DOHH2 (cell line): ENCODE results near the gene ITGA3.

ENCODE experiments used
- H3F3A ChIP-seq: fragments of 200-600 bp; sonication (generic), shearing (Covaris generic); 2 replicates; pipeline ENCODE4 v1.6.0; 2016; ENCODE audit warnings: antibody characterized with exemption, mild to moderate bottlenecking; ENCODE audit not compliant: control insufficient read depth, insufficient read depth
- H3K27ac ChIP-seq: fragments of 200-600 bp; sonication (generic); 2 replicates; pipeline ENCODE4 v1.5.1; 2014; ENCODE audit warnings: low read depth, mild to moderate bottlenecking, low read length, moderate library complexity
- H3K27me3 ChIP-seq: fragments of 200-600 bp; sonication (generic); 2 replicates; pipeline ENCODE4 v1.6.1; 2014; ENCODE audit warnings: mild to moderate bottlenecking, low read length, mixed read lengths; ENCODE audit not compliant: control insufficient read depth
- H3K36me3 ChIP-seq: fragments of 200-600 bp; sonication (generic); 2 replicates; pipeline ENCODE4 v1.6.1; 2014; ENCODE audit warnings: mild to moderate bottlenecking, low read length, moderate library complexity, mixed read lengths; ENCODE audit not compliant: control insufficient read depth
- H3K4me1 ChIP-seq: fragments of 200-600 bp; sonication (generic); 2 replicates; pipeline ENCODE4 v1.6.1; 2014; ENCODE audit warnings: mild to moderate bottlenecking, low read length, mixed read lengths; ENCODE audit not compliant: control insufficient read depth
- H3K4me2 ChIP-seq: fragments of 200-600 bp; sonication (generic); 2 replicates; pipeline ENCODE4 v1.6.0; 2014; ENCODE audit warnings: mild to moderate bottlenecking, low read length, moderate library complexity
- H3K4me3 ChIP-seq: fragments of 200-600 bp; sonication (generic); 2 replicates; pipeline ENCODE4 v1.5.1; 2014; ENCODE audit warnings: mild to moderate bottlenecking, low read length, mixed read lengths
- H3K79me2 ChIP-seq: fragments of 200-600 bp; sonication (generic); 2 replicates; pipeline ENCODE4 v1.6.1; 2014; ENCODE audit warnings: mild to moderate bottlenecking, low read length, mixed read lengths; ENCODE audit not compliant: control insufficient read depth
- H3K9me2 ChIP-seq: fragments of 200-600 bp; sonication (generic); replicated peaks from 2 replicates; pipeline ENCODE4 v1.6.1; 2014; ENCODE audit warnings: mild to moderate bottlenecking, low read length, mixed read lengths; ENCODE audit not compliant: control insufficient read depth
- H3K9me3 ChIP-seq: fragments of 200-600 bp; sonication (generic); 2 replicates; pipeline ENCODE4 v1.6.1; 2014; ENCODE audit warnings: antibody characterized with exemption, low read length, mixed read lengths; ENCODE audit not compliant: control insufficient read depth, insufficient read depth
- H4K20me1 ChIP-seq: fragments of 200-600 bp; sonication (generic); 2 replicates; pipeline ENCODE4 v1.6.0; 2014; ENCODE audit warnings: low read depth, mild to moderate bottlenecking, antibody characterized with exemption, low read length, moderate library complexity; ENCODE audit not compliant: control insufficient read depth, insufficient read depth
- EZH2phosphoT487 ChIP-seq: fragments of 200-600 bp; sonication (generic); IDR thresholded peaks from 2 replicates; pipeline ENCODE4 v1.6.1; 2017; ENCODE audit warnings: borderline replicate concordance, mild to moderate bottlenecking, antibody characterized with exemption, low read length, moderate library complexity, mixed read lengths

Gene ITGA3

DNA sequence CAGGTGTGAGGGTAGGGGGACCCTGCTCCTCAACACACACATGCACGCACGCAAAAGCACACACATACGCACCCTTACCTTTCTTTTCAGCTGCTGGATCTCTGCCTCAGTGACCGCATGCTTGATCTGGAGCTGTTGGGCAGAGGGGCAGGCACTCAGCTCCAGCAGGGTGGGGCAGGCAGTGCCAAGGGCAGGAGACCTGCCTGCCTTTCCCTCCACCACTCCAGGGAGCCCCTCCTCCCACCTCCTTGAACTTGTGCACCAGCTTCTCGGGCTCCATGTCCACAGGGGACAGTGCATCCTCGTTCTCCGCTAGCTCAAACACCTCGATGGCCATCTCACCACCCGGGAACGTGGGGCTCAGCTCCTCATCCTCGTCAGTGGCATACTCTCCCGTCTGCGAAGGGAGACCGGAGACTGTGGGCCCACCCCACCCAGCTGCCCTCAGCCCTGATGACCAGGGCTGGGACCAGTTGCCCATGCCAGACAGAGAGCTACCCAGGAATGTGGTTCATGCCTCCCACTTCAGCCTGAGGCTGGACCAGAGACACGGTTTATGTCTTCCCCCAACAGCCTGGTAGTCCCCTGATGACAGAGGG, 83.4 kb downstream of the ITGA3 start:
- Histone ChIP-seq H4K20me1 (peaks cover 22% of the 10 kb centered on the region), H3K27ac (no peak overlapping the region), H3K27me3 (no peaks in the 10 kb centered on the region), H3K4me1 (peaks cover 47% of the 10 kb centered on the region), H3F3A (0 out of 2 replicates have a peak, but pooled peaks cover 3% of the 10 kb centered on the region), H3K79me2 (peaks cover 33% of the 10 kb centered on the region), H3K36me3 (peaks cover 96% of the 10 kb centered on the region), H3K9me3 (no peaks in the 10 kb centered on the region), H3K4me2 (no peak overlapping the region), H3K9me2 (no peaks in the 10 kb centered on the region), H3K4me3 (no peak overlapping the region)
- no peak for TF ChIP-seq EZH2phosphoT487
